ENCODE measurements around the gene CREBRF.
"Not testable (repeated sequence)": the region's sequence is repeated elsewhere in the genome, so short reads cannot be mapped to it uniquely, and the experiment has no call there.

CREBRF gene

DNA sequence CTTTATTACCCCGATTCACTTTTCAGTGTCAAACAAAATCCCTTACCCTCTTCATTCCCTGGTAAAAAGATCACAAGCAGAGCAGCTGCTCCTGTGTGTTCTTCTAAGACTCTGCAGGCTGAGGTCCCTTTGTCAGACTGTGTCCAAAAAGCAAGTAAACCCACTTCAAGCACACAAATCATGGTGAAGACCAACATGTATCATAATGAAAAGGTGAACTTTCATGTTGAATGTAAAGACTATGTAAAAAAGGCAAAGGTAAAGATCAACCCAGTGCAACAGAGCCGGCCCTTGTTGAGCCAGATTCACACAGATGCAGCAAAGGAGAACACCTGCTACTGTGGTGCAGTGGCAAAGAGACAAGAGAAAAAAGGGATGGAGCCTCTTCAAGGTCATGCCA lies 34.5 kb downstream of the CREBRF start:
- DNase-seq (ENCODE audit: low read depth), result no peak

GRCh38 chr5:173091981-173092380 lies 35.8 kb downstream of the CREBRF start:
- no peak for DNase-seq (ENCODE audit: low read depth)

- no peak for DNase-seq (ENCODE audit: low read depth)
Observed at GRCh38 chr5:173093606-173094005, 37.5 kb downstream of the CREBRF start.

GRCh38 chr5:173094012-173094661 lies 38.0 kb downstream of the CREBRF start:
- DNase-seq (ENCODE audit: low read depth), result no peak

DNA sequence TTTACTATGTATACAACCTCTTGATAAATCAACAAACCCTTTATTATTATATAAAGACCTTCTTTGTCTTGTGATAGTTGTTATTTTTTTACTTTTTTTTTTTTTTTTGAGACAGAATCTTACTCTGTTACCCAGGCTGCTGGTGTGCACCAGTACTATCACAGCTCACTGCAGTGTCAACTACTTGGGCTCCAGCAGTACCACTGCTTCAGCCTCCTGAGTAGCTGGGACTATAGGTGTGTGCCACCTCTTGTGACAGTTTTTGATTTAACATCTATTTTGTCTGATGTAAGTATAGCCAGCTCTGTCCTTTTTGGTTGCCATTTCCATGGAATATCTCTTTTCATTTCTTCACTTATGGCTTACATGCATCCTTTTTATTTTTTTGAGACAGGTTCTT lies 42.6 kb downstream of the CREBRF start:
- DNase-seq (ENCODE audit: low read depth), result no peak

- no peak for DNase-seq (ENCODE audit: low read depth)
Observed at GRCh38 chr5:173099461-173099860, 43.3 kb downstream of the CREBRF start.

- DNase-seq (ENCODE audit: low read depth), result no peak
Observed at GRCh38 chr5:173101245-173101644, 45.1 kb downstream of the CREBRF start.

- DNase-seq (ENCODE audit: low read depth), result no peak
Observed at GRCh38 chr5:173103411-173103810, 47.3 kb downstream of the CREBRF start.

DNA sequence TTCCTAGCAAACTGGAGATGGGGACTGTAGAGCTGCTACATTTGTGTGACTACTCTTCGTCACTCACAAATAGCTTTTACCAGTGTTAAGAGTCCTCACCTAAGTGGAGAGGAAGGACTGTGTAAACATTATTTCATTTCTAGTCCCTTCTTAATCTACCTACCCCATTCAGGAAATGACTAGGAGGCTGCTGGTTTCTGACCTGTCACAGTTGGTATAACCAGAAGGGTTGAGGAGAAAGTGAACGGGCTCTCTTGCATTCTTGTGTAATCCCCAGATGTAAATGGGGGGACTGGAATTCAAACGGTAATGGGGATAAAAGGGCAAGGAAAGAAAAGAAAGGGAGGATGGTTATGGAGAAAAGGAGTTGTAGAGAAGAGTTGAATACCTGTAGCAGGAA lies 52.8 kb downstream of the CREBRF start:
- DNase-seq (ENCODE audit: low read depth), result no peak

GRCh38 chr5:173114536-173114935 lies 58.4 kb downstream of the CREBRF start:
- no peak for DNase-seq (ENCODE audit: low read depth)

- DNase-seq (ENCODE audit: low read depth), result no peak
Observed at GRCh38 chr5:173119719-173120118, 63.6 kb downstream of the CREBRF start.

DNA sequence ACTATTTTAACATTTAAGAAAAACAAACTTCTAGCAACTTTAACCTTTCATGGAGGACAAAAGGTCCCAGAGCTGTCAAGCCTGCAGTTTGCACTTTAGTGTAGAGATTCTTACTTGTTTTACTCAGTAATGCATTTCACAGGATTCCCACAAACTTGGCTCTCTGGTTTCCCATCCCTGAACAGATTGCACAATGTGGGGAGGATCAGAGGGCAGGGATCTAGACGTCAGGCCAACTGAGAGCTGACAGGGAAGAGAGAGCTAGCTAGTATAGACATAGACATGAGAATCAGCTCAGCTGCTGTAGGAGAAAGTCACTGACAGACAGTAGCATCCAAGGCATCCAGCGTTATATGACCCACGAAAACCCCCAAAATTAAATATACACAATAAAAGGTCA lies 67.3 kb downstream of the CREBRF start:
- DNase-seq (ENCODE audit: low read depth), result no peak

GRCh38 chr5:173132166-173132565 lies 76.0 kb downstream of the CREBRF start:
- DNase-seq (ENCODE audit: low read depth), result not testable (repeated sequence)

GRCh38 chr5:173138707-173139106 lies 82.6 kb downstream of the CREBRF start:
- DNase-seq (ENCODE audit: low read depth), result no peak

DNA sequence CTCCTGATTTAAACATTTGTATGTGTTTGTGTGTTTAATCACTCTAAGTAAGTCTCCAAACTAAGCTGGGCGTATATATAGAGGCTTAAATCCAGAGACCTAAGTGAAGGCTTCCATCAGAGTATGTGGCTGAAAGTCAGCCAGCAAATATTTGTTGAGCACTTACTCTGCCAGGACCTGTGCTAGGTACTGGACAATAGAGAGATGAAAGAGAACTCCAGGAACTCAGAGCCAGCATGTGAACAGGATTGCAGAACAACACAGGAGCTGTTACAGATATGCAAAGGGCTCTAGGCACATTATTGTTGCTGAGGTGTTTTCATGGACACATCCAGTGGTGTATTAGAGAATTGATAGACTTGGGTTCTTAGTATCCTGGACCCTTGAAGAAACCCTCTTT lies 83.5 kb downstream of the CREBRF start:
- no peak for DNase-seq (ENCODE audit: low read depth)

- no peak for DNase-seq (ENCODE audit: low read depth)
Observed at GRCh38 chr5:173140769-173141168, 84.6 kb downstream of the CREBRF start.

DNA sequence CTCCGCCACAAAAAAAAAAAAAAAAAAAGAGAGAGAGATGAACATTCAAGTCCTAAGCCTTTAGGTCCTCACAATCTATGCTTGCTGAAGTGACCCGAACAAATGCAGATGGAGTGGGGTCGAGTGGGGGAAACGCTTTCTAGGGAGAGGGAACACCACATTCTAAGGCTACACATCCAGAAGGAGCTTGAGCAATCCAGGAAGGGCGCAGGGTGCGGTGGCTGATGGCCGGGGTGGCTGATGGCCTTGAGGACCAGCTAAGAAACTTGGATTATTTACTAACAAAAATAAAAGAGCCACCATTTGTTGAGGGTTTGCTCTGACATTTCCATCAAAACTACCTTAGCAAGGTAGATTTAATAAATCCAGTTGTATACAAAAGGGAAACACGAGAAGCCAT lies 87.4 kb downstream of the CREBRF start:
- no peak for DNase-seq (ENCODE audit: low read depth)

GRCh38 chr5:173144200-173145176 lies 88.3 kb downstream of the CREBRF start, which contains the start of gene BNIP1:
TSS of gene BNIP1 (plus strand) at chr5:173144531. CDS start at chr5:173144546, 15 bp downstream.
- DNase-seq (ENCODE audit: low read depth), result peak; percentile 95

DNA sequence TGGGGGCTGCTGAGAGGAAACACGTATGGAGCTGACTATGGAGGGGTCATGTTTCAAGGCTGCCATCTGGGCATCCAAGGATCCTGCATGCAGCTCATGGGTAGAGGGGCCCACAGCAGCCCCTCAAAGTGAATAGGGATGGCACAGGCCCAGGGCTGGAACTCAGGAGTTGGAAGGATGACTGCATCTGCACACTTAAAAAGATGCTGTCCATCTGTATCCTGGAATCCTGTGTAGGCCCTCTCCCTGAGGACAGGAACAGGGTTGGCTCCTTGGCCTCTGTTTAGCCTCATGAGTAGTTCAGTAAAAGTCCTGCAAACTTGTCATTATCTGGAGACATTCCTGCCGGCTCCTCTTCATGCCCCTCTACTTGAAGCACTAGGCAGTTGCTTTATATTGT lies 92.2 kb downstream of the CREBRF start:
- DNase-seq (ENCODE audit: low read depth), result no peak

DNA sequence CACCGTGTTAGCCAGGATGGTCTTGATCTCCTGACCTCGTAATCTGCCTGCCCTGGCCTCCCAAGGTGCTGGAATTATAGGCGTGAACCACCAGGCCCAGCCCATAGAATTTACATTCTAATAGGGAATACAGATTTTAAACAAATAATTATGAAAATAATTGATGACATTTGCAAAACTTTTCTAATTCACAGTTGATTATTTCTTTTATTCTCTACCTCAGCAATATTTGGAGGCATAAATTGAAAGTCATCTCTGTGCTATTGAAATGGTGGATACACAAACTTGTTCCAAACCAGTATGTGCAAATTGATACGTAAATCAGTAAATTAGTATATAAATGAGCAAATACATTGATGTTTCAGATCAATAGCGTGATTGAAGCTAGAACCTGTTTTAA lies 96.4 kb downstream of the CREBRF start:
- no peak for DNase-seq (ENCODE audit: low read depth)

DNA sequence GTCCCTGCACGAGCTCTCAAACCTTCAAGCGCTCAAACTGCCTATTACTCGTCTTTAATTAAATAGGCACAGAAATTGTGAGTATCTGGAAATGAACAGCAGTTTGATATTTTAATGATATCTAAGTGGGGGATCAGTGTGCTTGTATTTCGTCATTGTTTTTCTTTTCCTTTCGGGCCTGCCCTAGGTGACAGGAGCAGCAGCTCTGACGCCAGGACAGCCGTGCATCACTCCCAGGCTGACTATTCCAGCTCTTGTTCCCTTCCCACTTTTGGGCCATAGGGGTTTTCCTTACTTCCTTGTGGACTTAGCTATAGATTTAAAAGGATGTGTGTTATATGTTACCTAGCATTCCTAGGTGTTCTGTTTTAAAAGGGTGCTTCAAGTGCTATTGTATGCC lies 97.7 kb downstream of the CREBRF start:
- DNase-seq (ENCODE audit: low read depth), result no peak

GRCh38 chr5:173154619-173155018 lies 98.5 kb downstream of the CREBRF start:
- DNase-seq (ENCODE audit: low read depth), result not testable (repeated sequence)

- no peak for DNase-seq (ENCODE audit: low read depth)
Observed at GRCh38 chr5:173155912-173156311, 99.8 kb downstream of the CREBRF start.
